K562 (cell line): ENCODE results near the gene LMBR1L. TPM values are rescaled to one million over a fixed set of nuclear protein-coding genes. Genes with fewer than 3 reads are reported as not detected.

ENCODE experiments used
- BMI1 ChIP-seq: fragments of 150-350 bp; IDR thresholded peaks from 2 replicates; pipeline ENCODE4 v1.6.1; 2014; ENCODE audit warnings: low read length
- COPS2 ChIP-seq: fragments of 450-650 bp; conservative IDR thresholded peaks from 2 replicates; pipeline ENCODE4 v1.6.1; 2016; ENCODE audit warnings: mild to moderate bottlenecking, moderate library complexity
- CTCF ChIP-seq, 3 experiments: IDR thresholded peaks in 2 of 3; conservative IDR thresholded peaks in 1 of 3; 2 replicates each; pipeline ENCODE4 v1.5.1; 2011 to 2012; ENCODE audit warnings: low read length in 3 of 3, mild to moderate bottlenecking in 3 of 3, control low read depth in 2 of 3, improper control_type of control experiment in 1 of 3, inconsistent platforms in 1 of 3, low read depth in 1 of 3, mixed read lengths in 1 of 3, moderate library complexity in 1 of 3; ENCODE audit not compliant: insufficient read depth in 2 of 3
- CTCFL ChIP-seq: IDR thresholded peaks from 2 replicates; pipeline ENCODE4 v1.6.1; 2011; ENCODE audit warnings: borderline replicate concordance, low read depth, mild to moderate bottlenecking, moderate library complexity, low read length; ENCODE audit not compliant: insufficient read depth, poor library complexity, severe bottlenecking
- ETS1 ChIP-seq: conservative IDR thresholded peaks from 2 replicates; pipeline ENCODE4 v1.6.1; 2011; ENCODE audit warnings: low read depth, mild to moderate bottlenecking, low read length; ENCODE audit not compliant: control insufficient read depth
- GATA2 ChIP-seq: sonication (generic); formaldehyde crosslinking; IDR thresholded peaks from 2 replicates; pipeline ENCODE4 v1.4.0; 2020; ENCODE audit warnings: mild to moderate bottlenecking, missing genetic modification reagents
- JUN ChIP-seq, 2 experiments: sonication (generic) in 1 of 2; formaldehyde crosslinking in 1 of 2; IDR thresholded peaks; 2 replicates each; pipeline versions ENCODE4 v1.6.1 to v1.8.0; 2012 to 2022; ENCODE audit warnings: borderline replicate concordance in 2 of 2, mild to moderate bottlenecking in 2 of 2, improper control_type of control experiment in 1 of 2, low read depth in 1 of 2, low read length in 1 of 2, missing genetic modification reagents in 1 of 2
- KLF1 ChIP-seq: fragments of 450-650 bp; IDR thresholded peaks from 2 replicates; pipeline ENCODE4 v1.6.1; 2016; ENCODE audit warnings: missing genetic modification characterization, missing compliant biosample characterization
- NCOR1 ChIP-seq: fragments of 450-650 bp; IDR thresholded peaks from 2 replicates; pipeline ENCODE4 v1.6.1; 2016; ENCODE audit warnings: mild to moderate bottlenecking, moderate library complexity
- PHF21A ChIP-seq: fragments of 450-650 bp; IDR thresholded peaks from 2 replicates; pipeline ENCODE4 v1.6.1; 2017; ENCODE audit warnings: low read depth, borderline replicate concordance
- POLR3G ChIP-seq: IDR thresholded peaks from 2 replicates; pipeline ENCODE4 v1.6.1; 2011; ENCODE audit not compliant: insufficient read length, insufficient replicate concordance; ENCODE audit errors: extremely low read depth
- SMARCC2 ChIP-seq: fragments of 450-650 bp; IDR thresholded peaks from 2 replicates; pipeline ENCODE4 v1.6.1; 2017; ENCODE audit warnings: antibody characterized with exemption, moderate library complexity, mild to moderate bottlenecking, low read depth
- SNIP1 ChIP-seq: fragments of 450-650 bp; IDR thresholded peaks from 2 replicates; pipeline ENCODE4 v1.7.1; 2017; ENCODE audit warnings: low read depth, mild to moderate bottlenecking
- TCF3 ChIP-seq: sonication (generic); formaldehyde crosslinking; IDR thresholded peaks from 2 replicates; pipeline ENCODE4 v1.4.0; 2020; ENCODE audit warnings: mild to moderate bottlenecking, missing genetic modification reagents
- ZNF143 ChIP-seq: sonication (generic); formaldehyde crosslinking; IDR thresholded peaks from 2 replicates; pipeline ENCODE4 v1.9.0; 2022; ENCODE audit warnings: mild to moderate bottlenecking, missing genetic modification reagents
- ZNF197 ChIP-seq: fragments of 200-800 bp; sonication (Bioruptor generic); IDR thresholded peaks from 2 replicates; pipeline ENCODE4 v1.6.1; 2016; ENCODE audit warnings: low read depth, missing genetic modification characterization, missing compliant biosample characterization
- ZNF696 ChIP-seq: fragments of 250-450 bp; sonication (Bioruptor Pico); conservative IDR thresholded peaks from 2 replicates; pipeline ENCODE4 v1.4.0; 2020; ENCODE audit warnings: mild to moderate bottlenecking, moderate library complexity
- ZZZ3 ChIP-seq: fragments of 450-650 bp; IDR thresholded peaks from 2 replicates; pipeline ENCODE4 v1.6.1; 2016; ENCODE audit warnings: antibody characterized with exemption, mild to moderate bottlenecking, moderate library complexity
- polyA plus RNA-seq, 8 experiments: library from polyadenylated mRNA; depleted of rRNA in 4 of 8; stranded (reverse) in 5 of 8; unstranded in 3 of 8; fragments of >200 nt; fragmentation: Nextera tagmentation in 2 of 8; fragmentation: Illumina TruSeq in 1 of 8; extraction: Ambion mirVana in 2 of 8; extraction: Trizol in 1 of 8; gene quantifications; 2 replicates each; pipeline versions ENCODE4 v1.2.1 to v1.2.3, GENCODE V29; 2011 to 2014; ENCODE audit warnings: inconsistent platforms in 1 of 8, missing spikeins in 1 of 8
- total RNA-seq, 7 experiments: library from RNA; depleted of rRNA in 6 of 7; stranded (reverse); fragments of >200 nt in 6 of 7; fragmentation: Illumina TruSeq in 2 of 7; extraction: Trizol in 2 of 7; gene quantifications; 2 replicates each; pipeline versions ENCODE4 v1.2.1 to v1.2.3, GENCODE V29; 2011 to 2021; ENCODE audit warnings: low replicate concordance in 1 of 7
- TF ChIP-seq, protein P1 (sequence below): sonication (generic); formaldehyde crosslinking; IDR thresholded peaks from 2 replicates; pipeline ENCODE4 v1.8.0; 2022; ENCODE audit warnings: mild to moderate bottlenecking, low read depth, missing genetic modification reagents
- TF ChIP-seq, protein P2 (sequence below): sonication (generic); IDR thresholded peaks from 2 replicates; pipeline ENCODE4 v1.6.1; 2016

The LMBR1L gene
- total and polyA plus RNA-seq, 9 of the 15 experiments (the other 6 are each of a cell fraction or from before 2014, with no cell fraction given): 2.5 to 57.0 (median 31.1) TPM

DNA sequence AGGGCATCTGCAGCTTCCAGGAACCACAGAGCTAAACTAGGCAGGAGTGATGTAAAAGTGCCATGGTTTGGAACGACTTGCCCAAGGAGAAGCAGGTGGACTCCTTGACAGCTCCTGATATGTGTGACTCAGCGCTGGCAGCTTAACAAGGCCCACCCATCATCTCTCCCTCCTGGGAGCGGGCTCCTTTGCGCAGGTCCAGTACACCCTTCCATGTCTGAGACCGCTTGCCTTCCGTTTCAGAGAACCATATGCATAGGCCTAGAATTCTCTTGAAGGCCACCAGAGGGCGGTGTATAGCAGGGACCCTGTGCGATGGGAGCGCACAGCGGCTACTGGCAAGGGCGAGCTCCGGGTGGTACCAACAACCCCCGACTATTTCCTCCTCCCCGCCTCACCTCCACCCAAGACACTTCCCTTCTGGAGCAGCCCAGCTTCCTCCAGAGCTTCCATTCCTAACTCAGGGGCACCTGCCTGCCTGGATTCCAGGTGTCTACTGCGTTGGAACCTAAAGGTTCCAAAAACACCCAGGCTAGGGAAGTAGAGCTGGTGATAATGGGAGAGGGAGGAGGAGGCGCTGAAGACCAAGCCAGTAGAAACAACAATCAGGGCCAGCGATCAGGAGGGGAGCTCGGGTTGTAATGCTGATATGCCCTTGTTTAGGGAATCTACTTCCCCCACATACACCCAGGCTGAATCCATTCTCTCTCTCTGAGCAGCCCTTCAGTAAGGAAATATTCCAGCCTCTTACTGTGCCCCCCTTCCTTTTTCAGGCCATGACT is 22.3 kb downstream of the LMBR1L start (continued):
- TF ChIP-seq TCF3: peak; percentile 29
- no peak for TF ChIP-seq ETS1
- no peak for TF ChIP-seq ZNF197 (CRISPR knock-in tag)
- no peak for TF ChIP-seq POLR3G
- TF ChIP-seq, protein P1, sequence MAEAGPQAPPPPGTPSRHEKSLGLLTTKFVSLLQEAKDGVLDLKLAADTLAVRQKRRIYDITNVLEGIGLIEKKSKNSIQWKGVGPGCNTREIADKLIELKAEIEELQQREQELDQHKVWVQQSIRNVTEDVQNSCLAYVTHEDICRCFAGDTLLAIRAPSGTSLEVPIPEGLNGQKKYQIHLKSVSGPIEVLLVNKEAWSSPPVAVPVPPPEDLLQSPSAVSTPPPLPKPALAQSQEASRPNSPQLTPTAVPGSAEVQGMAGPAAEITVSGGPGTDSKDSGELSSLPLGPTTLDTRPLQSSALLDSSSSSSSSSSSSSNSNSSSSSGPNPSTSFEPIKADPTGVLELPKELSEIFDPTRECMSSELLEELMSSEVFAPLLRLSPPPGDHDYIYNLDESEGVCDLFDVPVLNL: no peak
- TF ChIP-seq, protein P2, sequence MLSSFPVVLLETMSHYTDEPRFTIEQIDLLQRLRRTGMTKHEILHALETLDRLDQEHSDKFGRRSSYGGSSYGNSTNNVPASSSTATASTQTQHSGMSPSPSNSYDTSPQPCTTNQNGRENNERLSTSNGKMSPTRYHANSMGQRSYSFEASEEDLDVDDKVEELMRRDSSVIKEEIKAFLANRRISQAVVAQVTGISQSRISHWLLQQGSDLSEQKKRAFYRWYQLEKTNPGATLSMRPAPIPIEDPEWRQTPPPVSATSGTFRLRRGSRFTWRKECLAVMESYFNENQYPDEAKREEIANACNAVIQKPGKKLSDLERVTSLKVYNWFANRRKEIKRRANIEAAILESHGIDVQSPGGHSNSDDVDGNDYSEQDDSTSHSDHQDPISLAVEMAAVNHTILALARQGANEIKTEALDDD: no peak
- TF ChIP-seq SNIP1: no peak
- TF ChIP-seq KLF1 (tag): no peak; the same call in 1 of the 2 replicates
- no peak for TF ChIP-seq ZZZ3
- TF ChIP-seq ZNF143: no peak
- no peak for TF ChIP-seq NCOR1
- TF ChIP-seq PHF21A: no peak
- TF ChIP-seq CTCF (IDR thresholded peaks at IDR 0.05 in 2 of 3, conservative IDR thresholded peaks at IDR 0.05 in 1 of 3; ENCODE audit: insufficient read depth in 2 of 3, low read depth in 1 of 3, low read length in 3 of 3): peak; percentile 93 to 98 (median 96)
- no peak for TF ChIP-seq BMI1
- TF ChIP-seq JUN (IDR thresholded peaks at IDR 0.05; ENCODE audit: borderline replicate concordance, low read depth, low read length): peak; percentile 52; the same call in 1 of the 2 replicates
- TF ChIP-seq JUN (CRISPR knock-in tag; IDR thresholded peaks at IDR 0.05; ENCODE audit: borderline replicate concordance): no peak
- no peak for TF ChIP-seq SMARCC2
- TF ChIP-seq COPS2: no peak
- peak; percentile 30; the same call in 1 of the 2 replicates for TF ChIP-seq GATA2
- TF ChIP-seq ZNF696 (CRISPR knock-in tag): no peak
- TF ChIP-seq CTCFL: no peak
